CD4-positive, alpha-beta T cell treated with Interleukin-2 at 100 ng/mL for 4 hours (primary cell): ENCODE results near the gene KCNQ2.

ENCODE experiments used
- DNase-seq: peaks from one replicate; pipeline ENCODE4 v3.0.0-alpha.2; 2020; ENCODE audit warnings: low spot score

The KCNQ2 gene

GRCh38 chr20:63403403-63404105 is 68.9 kb downstream of the KCNQ2 start:
- DNase-seq = no peak

- DNase-seq = no peak
Measured at GRCh38 chr20:63402860-63403220, 69.6 kb downstream of the KCNQ2 start.

GRCh38 chr20:63402181-63402859 is 70.1 kb downstream of the KCNQ2 start:
- no peak for DNase-seq

GRCh38 chr20:63401384-63402110 is 70.9 kb downstream of the KCNQ2 start:
- no peak for DNase-seq

- DNase-seq = no peak
Measured at GRCh38 chr20:63400486-63401210, 71.8 kb downstream of the KCNQ2 start.

GRCh38 chr20:63399596-63400375 is 72.7 kb downstream of the KCNQ2 start:
- DNase-seq = no peak

- DNase-seq = no peak
Measured at GRCh38 chr20:63398744-63399514, 73.5 kb downstream of the KCNQ2 start.

GRCh38 chr20:63397946-63398450 is 74.5 kb downstream of the KCNQ2 start:
- no peak for DNase-seq

GRCh38 chr20:63397155-63397843 is 75.2 kb downstream of the KCNQ2 start:
- DNase-seq = no peak

GRCh38 chr20:63396300-63396699 is 76.2 kb downstream of the KCNQ2 start:
- DNase-seq = no peak

GRCh38 chr20:63395723-63396122 is 76.7 kb downstream of the KCNQ2 start:
- no peak for DNase-seq

- no peak for DNase-seq
Measured at GRCh38 chr20:63394920-63395455, 77.5 kb downstream of the KCNQ2 start.

- no peak for DNase-seq
Measured at GRCh38 chr20:63394069-63394919, 78.2 kb downstream of the KCNQ2 start.

- no peak for DNase-seq
Measured at GRCh38 chr20:63393566-63393965, 78.9 kb downstream of the KCNQ2 start.

- DNase-seq = no peak
Measured at GRCh38 chr20:63392465-63393365, 79.7 kb downstream of the KCNQ2 start.

- DNase-seq = no peak
Measured at GRCh38 chr20:63387917-63388316, 84.5 kb downstream of the KCNQ2 start.

- no peak for DNase-seq
Measured at GRCh38 chr20:63387393-63387792, 85.1 kb downstream of the KCNQ2 start.

- DNase-seq = no peak
Measured at GRCh38 chr20:63386491-63386890, 86.0 kb downstream of the KCNQ2 start.
